ENCODE measurements around the gene RPL12.
"Not testable (repeated sequence)": the region's sequence is repeated elsewhere in the genome, so short reads cannot be mapped to it uniquely, and the experiment has no call there.

Gene RPL12

GRCh38 chr9:127466407-127466917, 15.3 kb upstream of the RPL12 start:
- DNase-seq = not testable (repeated sequence)

GRCh38 chr9:127463911-127464310, 12.7 kb upstream of the RPL12 start:
- no peak for DNase-seq

GRCh38 chr9:127463382-127463781, 12.2 kb upstream of the RPL12 start:
- DNase-seq = no peak

GRCh38 chr9:127458921-127459320, 7.7 kb upstream of the RPL12 start:
- no peak for DNase-seq

GRCh38 chr9:127457191-127457878, 6.1 kb upstream of the RPL12 start:
- DNase-seq = no peak

GRCh38 chr9:127455324-127455992, 4.3 kb upstream of the RPL12 start:
- peak; percentile 43 for DNase-seq

- DNase-seq = no peak
Measured at GRCh38 chr9:127452691-127453090, 1.5 kb upstream of the RPL12 start.

GRCh38 chr9:127451858-127452656, 851 bp upstream of the RPL12 start:
- peak; percentile 72 for DNase-seq

GRCh38 chr9:127451608-127451857, 327 bp upstream of the RPL12 start:
- no peak for DNase-seq

GRCh38 chr9:127450243-127450760, 904 bp downstream of the RPL12 start:
- DNase-seq = peak; percentile 40

- peak; percentile 24 for DNase-seq
Measured at GRCh38 chr9:127449332-127449966, 1.8 kb downstream of the RPL12 start.

GRCh38 chr9:127448112-127448805, 2.9 kb downstream of the RPL12 start:
- peak; percentile 30 for DNase-seq

GRCh38 chr9:127447416-127448111, 3.6 kb downstream of the RPL12 start:
- DNase-seq = peak; percentile 39

- peak; percentile 19 for DNase-seq
Measured at GRCh38 chr9:127446713-127447415, 4.3 kb downstream of the RPL12 start.

GRCh38 chr9:127445851-127446712, 5.1 kb downstream of the RPL12 start:
- DNase-seq = peak; percentile 44

- peak; percentile 55 for DNase-seq
Measured at GRCh38 chr9:127444921-127445850, 6.0 kb downstream of the RPL12 start.

- peak; percentile 54 for DNase-seq
Measured at GRCh38 chr9:127444283-127444920, 6.8 kb downstream of the RPL12 start.

- DNase-seq = no peak
Measured at GRCh38 chr9:127438394-127438793, 12.8 kb downstream of the RPL12 start.

Data from stimulated activated CD4-positive, alpha-beta T cell treated with anti-CD3 and anti-CD28 coated beads, Interleukin-15, amount 100 ng/mL, for 24 hours (primary cell).